Thoracic aorta (tissue), 2 donors: ENCODE measurements around the gene PCSK4. TPM values are rescaled to one million over a fixed set of nuclear protein-coding genes. Genes with fewer than 3 reads are reported as not detected.

Experiments used
- ATAC-seq: fragments of 150-250 bp; one replicate; pipeline ENCODE4 v1.8.0; 2017; ENCODE audit warnings: low read depth; ENCODE audit not compliant: insufficient number of reproducible peaks, low FRiP score
- DNase-seq: peaks from one replicate; pipeline ENCODE4 v3.0.0-alpha.2; 2020; ENCODE audit warnings: low spot score
- H3K27ac ChIP-seq, 2 donors: fragments of 200-600 bp; sonication (generic); 1 replicate in 1 of 2; 2 replicates in 1 of 2; pipeline ENCODE4 v1.5.1; 2016; ENCODE audit warnings: mild to moderate bottlenecking in 2 of 2, moderate library complexity in 2 of 2
- H3K27me3 ChIP-seq: fragments of 200-600 bp; sonication (generic); replicated peaks from 2 replicates; pipeline ENCODE4 v1.6.0; 2016; ENCODE audit warnings: mild to moderate bottlenecking; ENCODE audit not compliant: insufficient read depth
- H3K36me3 ChIP-seq: fragments of 200-600 bp; sonication (generic); one replicate; pipeline ENCODE4 v1.5.1; 2016
- H3K4me1 ChIP-seq, 2 donors: fragments of 200-600 bp; sonication (generic); 1 replicate in 1 of 2; 2 replicates in 1 of 2; pipeline versions ENCODE4 v1.5.1 to v1.6.0; 2016; ENCODE audit warnings: low read depth in 2 of 2, mild to moderate bottlenecking in 1 of 2; ENCODE audit not compliant: control insufficient read depth in 1 of 2
- H3K4me3 ChIP-seq: fragments of 200-600 bp; sonication (generic); 2 replicates; pipeline ENCODE4 v1.5.1; 2016; ENCODE audit warnings: mild to moderate bottlenecking
- H3K9me3 ChIP-seq: fragments of 200-600 bp; sonication (generic); 2 replicates; pipeline ENCODE4 v1.5.1; 2016
- total RNA-seq, 2 donors: library from RNA; depleted of rRNA; stranded (reverse); fragments of >200 nt; gene quantifications; one replicate each; pipeline versions ENCODE4 v1.1.0 to v1.2.3, GENCODE V29; 2016
- TF ChIP-seq, protein P1 (sequence below): fragments of 200-600 bp; sonication (generic); IDR thresholded peaks from one replicate; pipeline ENCODE4 v1.5.1; 2019; ENCODE audit warnings: antibody characterized with exemption

PCSK4 gene
- total RNA-seq, 2 donors from 2014 or later: 0.56 to 0.68 TPM

DNA sequence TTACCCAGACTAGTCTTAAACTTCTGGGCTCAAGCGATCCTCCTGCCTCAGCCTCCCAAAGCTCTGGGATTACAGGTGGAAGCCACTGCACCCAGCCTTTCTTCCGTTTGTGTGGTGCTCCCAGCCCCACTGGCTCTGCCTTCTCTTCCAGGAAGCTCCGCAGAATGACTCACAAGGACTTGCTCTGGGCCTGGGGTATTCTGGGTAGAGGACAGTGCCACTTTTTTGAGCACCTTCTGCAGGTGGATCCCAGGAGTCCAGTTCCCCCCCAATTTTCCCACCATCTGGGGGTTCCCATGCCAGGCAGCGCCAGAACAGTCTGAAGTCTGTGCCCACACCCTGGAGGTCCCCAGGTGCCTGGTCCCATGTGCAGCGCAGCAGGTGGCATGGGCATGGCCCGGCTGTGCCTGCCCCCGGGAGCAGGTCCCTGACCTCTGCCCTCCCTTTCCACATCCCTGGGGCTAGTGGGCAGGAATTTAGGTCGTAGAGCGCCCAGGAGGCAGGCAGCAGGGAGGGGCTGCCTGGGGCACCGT, 2.4 kb upstream of the PCSK4 start:
- no peaks in the 10 kb centered on the region for H3K9me3 ChIP-seq
- no peaks in the 10 kb centered on the region for H3K27me3 ChIP-seq
- H3K27ac ChIP-seq: no peak overlapping the region
- no peak overlapping the region for H3K4me3 ChIP-seq
- no peaks in the 10 kb centered on the region for H3K36me3 ChIP-seq
- TF ChIP-seq, protein P1, sequence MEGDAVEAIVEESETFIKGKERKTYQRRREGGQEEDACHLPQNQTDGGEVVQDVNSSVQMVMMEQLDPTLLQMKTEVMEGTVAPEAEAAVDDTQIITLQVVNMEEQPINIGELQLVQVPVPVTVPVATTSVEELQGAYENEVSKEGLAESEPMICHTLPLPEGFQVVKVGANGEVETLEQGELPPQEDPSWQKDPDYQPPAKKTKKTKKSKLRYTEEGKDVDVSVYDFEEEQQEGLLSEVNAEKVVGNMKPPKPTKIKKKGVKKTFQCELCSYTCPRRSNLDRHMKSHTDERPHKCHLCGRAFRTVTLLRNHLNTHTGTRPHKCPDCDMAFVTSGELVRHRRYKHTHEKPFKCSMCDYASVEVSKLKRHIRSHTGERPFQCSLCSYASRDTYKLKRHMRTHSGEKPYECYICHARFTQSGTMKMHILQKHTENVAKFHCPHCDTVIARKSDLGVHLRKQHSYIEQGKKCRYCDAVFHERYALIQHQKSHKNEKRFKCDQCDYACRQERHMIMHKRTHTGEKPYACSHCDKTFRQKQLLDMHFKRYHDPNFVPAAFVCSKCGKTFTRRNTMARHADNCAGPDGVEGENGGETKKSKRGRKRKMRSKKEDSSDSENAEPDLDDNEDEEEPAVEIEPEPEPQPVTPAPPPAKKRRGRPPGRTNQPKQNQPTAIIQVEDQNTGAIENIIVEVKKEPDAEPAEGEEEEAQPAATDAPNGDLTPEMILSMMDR: no peak
- DNase-seq: no peak
- H3K4me1 ChIP-seq: peaks cover 6 to 17% of the 10 kb centered on the region in 2 donors
- ATAC-seq: no peak

DNA sequence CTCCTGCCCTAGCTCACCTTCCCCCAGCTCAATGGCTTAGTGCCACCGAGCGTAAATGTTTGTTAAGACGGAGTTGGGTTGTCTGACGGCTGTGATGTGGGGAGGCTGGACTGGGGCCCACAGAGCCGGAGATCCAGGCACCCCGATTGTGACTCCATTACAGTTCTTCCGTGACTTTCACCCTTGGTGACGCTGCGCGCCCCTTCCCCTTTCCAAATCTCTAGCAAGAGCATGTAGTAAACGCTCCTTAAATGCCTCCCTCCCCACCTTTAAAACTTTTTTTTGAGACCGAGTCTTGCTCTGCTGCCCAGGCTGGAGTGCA, 1.7 kb upstream of the PCSK4 start:
- no peak for DNase-seq
- Histone ChIP-seq H3K9me3 (no peaks in the 10 kb centered on the region), H3K4me3 (peak overlapping the region; percentile 73), H3K27ac (no peak overlapping the region), H3K36me3 (no peaks in the 10 kb centered on the region), H3K27me3 (no peaks in the 10 kb centered on the region), H3K4me1 (peaks cover 6 to 17% of the 10 kb centered on the region in 2 donors)
- no peak for ATAC-seq
- TF ChIP-seq, protein P1: no peak

DNA sequence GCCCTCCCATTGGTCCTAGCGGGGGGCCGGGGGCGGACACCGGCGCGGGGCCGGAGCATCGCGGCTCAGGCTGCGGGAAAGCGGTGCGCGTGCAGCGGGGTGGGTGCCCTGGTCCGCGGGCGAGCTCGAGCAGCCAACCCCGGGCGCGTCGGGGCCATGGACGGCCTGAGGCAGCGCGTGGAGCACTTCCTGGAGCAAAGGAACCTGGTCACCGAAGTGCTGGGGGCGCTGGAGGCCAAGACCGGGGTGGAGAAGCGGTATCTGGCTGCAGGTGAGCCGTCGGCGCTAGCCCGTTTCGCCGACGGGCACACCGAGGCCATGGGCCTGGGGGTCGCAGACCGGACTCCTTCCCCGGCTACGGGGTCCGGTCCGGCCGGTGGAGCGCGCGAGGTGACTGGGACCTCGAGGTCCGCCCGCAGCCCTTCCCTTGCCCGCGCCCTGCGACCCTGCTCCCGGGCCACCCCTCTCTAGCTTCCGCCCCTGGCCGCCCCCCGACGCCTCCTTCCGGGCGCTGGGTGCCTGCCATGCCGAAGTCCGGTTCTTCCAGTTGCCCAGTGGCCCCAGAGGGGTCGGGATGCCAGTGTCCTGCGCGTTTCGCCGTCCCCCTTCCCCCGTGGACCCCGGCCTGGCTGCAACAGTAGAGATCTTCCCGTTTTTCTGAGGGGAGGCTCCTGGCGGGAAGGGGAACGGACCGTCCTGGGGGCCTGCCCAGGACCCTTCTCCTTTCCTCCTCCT, 1.1 kb upstream of the PCSK4 start, which contains the start of gene REEP6:
REEP6 (plus strand) TSS at position 68 of the 735 bp plus-strand sequence; CDS start at position 157, 89 bp downstream.
- TF ChIP-seq, protein P1: no peak
- Histone ChIP-seq H3K4me1 (peaks cover 6 to 17% of the 10 kb centered on the region in 2 donors), H3K27ac (peak within 1 kb of the TSS in 1 of 2 donors; percentile 40), H3K9me3 (no peaks in the 10 kb centered on the region), H3K36me3 (no peaks in the 10 kb centered on the region), H3K4me3 (peak within 1 kb of the TSS; percentile 88), H3K27me3 (no peaks in the 10 kb centered on the region)
- DNase-seq (no peak), ATAC-seq (peak; percentile 1)

DNA sequence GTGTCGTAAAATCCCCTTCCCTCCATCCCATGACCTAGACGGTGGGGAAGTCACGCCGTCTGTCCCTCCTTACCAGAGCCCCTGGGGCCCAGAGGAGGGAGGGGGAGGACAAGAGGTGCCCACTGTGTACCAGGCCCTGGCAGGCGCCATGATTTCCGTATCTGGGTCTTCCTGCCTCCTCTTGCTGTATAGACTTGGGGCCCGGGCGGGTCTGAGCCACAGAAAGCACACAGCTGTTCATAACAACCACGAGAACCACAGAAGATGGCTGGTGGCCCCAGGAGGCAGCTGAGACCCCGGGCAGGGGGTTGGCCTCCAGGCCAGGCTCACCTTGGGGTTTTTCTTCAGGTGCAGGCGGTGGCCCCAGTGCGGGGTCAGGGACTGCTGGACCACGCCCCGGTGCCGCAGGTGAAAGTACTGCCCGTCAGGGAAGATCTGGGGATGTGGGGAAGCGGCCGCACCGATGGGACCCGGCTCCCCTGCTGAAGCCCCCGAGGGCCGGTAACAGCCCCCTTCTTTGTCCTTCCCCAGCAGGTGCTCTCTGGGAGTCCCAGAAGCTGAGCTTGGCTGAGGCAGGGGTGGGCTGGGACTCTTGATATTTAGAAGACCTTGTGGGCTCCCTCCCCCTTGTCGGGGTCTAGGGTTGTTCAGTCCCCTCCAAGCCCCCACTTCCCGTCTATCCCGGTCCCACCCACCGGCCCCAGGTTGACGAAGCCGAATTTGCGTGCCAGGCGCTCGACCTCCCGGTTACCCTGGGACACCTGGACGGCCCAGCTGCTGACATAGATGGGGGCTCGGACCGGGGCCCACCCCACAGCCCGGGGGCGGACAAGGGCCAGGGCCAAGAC, 463 bp downstream of the PCSK4 start:
- Histone ChIP-seq H3K4me1 (peaks cover 6 to 17% of the 10 kb centered on the region in 2 donors), H3K27ac (peak overlapping the region in 1 of 2 donors; percentile 40), H3K4me3 (peak overlapping the region; percentile 88), H3K9me3 (no peaks in the 10 kb centered on the region), H3K36me3 (no peaks in the 10 kb centered on the region), H3K27me3 (no peaks in the 10 kb centered on the region)
- ATAC-seq (no peak), DNase-seq (no peak)
- TF ChIP-seq, protein P1: no peak

DNA sequence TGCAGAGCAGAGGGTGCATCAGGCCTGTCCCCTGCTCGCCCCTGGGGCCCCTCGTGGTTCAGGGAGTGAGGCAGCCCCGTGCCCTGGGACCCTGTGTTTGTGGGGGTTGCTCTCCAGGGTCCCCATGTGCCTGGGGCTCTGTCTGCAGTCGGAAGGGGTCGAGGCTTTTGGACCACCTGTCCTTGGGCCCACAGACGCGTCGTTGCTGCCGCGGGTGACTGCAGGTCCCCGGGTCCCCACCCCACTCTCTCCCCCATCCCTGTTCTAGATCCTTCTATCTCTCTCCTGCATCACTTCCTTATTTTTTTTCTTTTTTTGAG, 1.9 kb downstream of the PCSK4 start:
- ATAC-seq: no peak
- TF ChIP-seq, protein P1: no peak
- H3K4me1 ChIP-seq: peaks cover 6 to 17% of the 10 kb centered on the region in 2 donors
- no peaks in the 10 kb centered on the region for H3K9me3 ChIP-seq
- no peak overlapping the region for H3K27ac ChIP-seq
- H3K4me3 ChIP-seq: no peak overlapping the region
- DNase-seq: no peak
- no peaks in the 10 kb centered on the region for H3K27me3 ChIP-seq
- H3K36me3 ChIP-seq: no peaks in the 10 kb centered on the region
